HS-5 (cell line): Measurements from ENCODE around the gene TRPM3.
A peak's percentile ranks its signal among the peaks of the same experiment; 100 is the strongest.
"Not testable (repeated sequence)": the region's sequence is repeated elsewhere in the genome, so short reads cannot be mapped to it uniquely, and the experiment has no call there.

ENCODE experiments used
- DNase-seq: peaks from one replicate; pipeline ENCODE4 v3.0.0-alpha.2; 2012; ENCODE audit warnings: low read depth

TRPM3 gene

DNA sequence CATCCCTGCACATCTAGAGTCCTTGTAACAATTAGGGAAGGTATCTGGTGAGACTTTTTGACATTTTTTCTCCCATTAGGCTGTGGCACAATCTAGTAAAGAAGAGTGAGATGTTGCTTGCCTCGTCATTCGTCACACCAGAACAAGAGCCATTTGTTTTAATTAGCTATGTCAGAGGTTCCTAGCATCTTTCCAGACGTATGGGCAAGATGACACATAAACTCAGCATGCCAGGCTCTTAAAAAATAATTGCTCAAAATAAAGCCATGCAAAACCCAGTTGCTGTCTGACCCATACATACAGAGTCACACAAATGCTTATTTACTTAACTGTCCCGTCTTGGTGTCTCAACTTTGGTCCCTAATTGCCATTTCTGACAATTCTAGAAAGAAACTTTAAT is 125.9 kb downstream of the TRPM3 start:
- DNase-seq, result no peak

DNA sequence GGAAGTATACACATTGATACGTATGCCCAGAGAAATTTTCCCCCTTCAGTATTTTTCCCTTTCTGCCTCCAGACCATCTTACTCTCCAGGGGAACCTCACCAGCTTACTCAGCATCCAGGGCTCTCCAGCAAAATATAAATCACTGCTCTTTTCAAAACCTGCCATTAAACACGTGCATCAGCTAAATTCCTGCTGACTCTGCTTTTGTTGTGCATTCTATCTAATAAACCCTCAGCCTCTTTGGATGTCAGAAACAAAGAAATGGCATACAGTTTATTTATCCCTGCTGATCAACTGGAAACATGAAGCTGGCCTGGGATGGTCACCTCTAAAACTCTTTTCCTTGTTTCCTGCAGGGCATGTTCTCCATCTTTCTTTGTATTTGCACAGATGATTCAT is 126.8 kb downstream of the TRPM3 start:
- no peak for DNase-seq

DNA sequence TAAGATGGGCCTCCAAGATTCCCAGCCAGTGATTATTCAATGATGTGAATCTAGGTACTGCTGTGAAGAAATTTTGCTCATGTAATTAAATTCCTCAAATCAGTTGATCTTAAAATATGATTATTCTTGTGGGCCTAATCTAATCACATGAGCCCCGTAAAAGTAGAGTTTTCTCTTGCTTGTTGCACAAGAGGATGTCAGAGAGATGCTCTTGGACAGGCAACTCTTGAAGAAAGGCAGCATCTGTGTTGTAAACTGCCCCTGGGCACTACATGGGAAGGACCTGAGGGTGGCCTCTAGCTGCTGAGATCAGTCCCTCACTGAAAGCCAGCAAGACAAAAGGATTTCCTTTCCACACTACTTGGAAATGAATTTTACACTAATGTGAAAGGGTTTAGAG is 132.9 kb downstream of the TRPM3 start:
- no peak for DNase-seq

DNA sequence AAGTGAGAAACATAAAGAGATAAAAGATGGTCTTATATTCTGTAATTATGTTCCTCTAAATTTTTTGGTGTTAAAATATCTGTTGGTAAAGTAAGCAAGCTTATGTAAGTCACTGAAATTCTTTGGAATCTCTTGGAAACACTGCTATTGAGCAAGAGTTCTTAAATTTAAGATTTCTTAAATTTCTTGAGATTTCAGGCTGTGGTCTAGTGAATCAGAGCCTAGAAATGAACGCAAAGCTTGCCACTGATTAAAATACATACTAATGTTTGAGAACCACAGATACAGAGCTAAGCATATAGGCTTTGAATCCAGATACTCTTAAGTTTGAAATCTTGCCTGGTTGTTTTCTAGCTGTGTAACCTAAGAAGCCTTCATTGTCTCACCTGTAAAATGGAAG is 133.4 kb downstream of the TRPM3 start:
- DNase-seq, result peak; percentile 68

DNA sequence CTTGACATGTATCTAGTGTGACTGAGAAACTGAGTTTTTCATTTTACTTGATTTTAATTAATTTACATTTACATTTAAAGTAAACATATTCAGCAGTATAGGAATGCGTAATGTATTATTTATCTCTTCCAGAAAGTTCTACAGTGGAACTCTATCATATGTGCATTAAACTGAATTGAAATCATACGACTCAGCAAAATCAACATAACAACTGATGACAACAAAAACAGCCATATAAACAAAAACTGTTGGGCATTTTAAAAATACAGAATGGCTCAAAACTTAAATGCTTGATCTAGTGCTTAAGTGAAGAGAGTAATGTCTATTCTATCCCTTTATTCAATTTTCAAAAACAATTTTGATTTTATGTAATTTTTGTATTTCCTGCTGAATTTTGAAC is 134.4 kb downstream of the TRPM3 start:
- DNase-seq, result no peak

DNA sequence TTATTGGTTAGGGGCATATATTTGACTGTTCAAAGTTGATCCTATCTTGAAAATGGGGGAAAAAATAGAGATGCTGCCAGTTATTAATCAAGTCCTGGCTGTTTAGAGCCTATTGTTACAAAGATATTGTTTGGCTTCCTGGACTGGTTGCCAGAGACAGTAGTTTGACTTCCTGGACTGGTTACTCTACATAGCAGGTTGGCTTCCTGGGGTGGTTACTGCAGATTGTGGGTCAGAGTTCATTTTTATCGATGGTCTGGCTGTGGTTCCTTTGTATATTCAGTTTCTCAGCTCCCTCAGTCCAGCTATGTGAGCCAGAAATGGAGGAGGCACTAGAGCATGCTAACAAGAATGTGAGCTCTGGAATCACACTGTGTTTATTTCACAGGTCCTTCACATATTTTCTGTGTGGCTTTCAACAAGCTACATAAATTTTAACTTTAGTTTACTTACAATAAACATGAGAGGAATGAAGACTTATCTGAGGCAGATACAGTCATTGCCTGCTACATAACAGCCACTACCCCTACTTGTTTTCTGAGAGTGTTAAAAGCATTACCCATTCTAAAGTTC is 137.6 kb downstream of the TRPM3 start:
- DNase-seq, result no peak

DNA sequence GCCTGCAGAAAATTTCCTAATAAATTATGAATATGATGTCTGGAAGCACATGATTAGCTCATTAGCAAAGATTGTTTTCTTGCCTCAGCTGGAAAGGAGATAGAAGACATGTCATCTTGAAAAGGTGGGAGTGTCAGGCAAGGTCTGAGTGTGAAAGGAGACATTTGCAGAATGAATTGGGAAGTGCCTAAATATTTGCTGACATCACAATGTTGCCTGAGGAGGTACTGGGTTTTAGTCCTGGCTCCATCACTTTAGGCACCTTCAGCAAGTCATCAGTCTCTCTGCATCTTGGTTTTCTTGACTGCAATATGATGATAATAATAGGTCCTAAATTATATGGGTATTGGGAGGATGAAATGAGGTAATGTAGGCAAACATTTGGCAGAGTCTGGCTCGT is 140.1 kb downstream of the TRPM3 start:
- DNase-seq, result no peak

DNA sequence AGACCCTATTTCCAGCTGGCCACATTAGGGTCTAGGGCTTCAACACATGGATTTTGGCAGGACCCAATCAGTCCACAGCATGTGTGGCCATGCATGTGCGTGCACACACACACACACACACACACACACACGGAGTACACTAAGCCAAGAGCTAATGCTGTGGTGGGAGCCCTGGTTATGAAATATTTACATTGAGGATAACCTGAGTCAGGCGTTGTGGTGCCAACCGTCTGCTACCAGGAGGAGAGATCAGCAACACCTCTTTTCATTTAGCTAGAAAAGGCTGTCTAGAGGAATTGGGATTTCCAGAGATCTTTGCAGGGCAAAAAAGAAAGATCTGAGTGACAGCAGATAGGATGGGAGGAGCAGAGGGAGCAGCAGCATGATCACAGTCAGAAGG is 141.5 kb downstream of the TRPM3 start:
- DNase-seq, result no peak

DNA sequence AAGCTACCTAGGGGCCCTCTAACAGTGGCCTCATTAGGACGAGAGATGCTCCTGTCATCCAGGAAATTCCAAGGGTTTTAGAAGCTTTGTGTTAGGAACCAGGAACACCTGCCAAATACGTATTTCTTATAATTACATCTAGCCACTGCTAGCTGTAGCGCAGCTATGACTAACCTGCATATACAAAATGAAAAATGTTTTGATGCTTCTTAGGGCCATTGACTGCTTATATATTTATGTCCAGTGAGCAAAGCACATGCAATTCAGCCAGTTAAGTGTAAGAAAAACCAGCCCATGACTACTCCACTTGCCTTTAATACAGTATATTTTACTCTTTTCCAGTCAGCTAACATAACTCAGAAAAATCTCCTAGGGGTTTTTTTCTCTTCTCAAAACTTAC is 143.3 kb downstream of the TRPM3 start:
- no peak for DNase-seq

DNA sequence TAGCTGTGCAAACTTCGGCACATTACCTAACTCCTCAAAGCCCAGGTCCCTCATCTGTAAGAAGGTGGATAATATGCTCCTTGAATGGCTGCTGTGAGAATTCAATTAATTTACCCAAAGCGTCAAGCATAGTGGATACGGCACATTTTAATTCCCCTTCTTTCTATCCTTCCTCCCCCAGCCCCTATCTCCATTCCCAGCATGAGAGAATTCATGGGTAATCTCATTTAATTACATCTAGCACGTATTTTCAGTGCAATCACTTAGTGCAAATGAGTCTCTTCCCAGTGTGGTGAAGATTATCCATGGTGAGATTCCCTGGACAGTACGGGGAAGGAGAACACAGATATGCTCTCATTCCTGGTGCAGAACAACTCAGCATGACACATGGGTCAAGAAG is 145.6 kb downstream of the TRPM3 start:
- DNase-seq, result no peak

DNA sequence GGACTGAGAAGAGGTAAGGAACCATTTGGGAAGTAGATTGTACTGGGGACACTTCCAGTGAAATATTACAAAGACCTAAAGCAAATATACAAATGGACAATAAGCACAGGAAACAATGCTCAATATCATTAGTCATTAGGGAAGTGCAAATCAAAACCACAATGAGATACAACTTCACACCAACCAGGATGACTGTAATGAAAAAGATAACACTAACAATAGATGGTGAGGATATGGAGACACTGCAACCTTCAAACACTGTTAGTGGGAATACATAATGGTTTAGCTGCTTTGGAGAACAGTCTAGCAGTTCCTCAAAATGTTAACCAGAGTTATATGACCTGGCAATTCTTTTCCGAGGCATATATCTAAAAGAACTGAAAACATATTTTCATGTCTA is 149.7 kb downstream of the TRPM3 start:
- DNase-seq, result no peak

DNA sequence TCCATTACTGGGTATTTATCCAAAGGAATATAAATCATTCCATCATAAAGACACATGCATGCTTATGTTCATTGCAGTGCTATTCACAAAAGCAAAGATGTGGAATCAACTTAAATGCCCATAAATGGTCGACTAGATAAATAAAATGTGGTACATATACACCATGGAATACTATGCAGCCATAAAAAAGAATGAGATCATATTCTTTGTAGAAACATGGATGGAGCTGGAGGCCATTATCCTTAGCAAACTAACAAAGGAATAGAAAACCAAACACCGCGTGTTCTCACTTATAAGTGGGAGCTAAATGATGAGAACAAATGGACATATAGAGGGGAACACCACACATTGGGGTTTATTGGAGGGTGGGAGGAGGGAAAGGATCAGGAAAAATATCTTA is 155.0 kb downstream of the TRPM3 start:
- DNase-seq, result not testable (repeated sequence)

DNA sequence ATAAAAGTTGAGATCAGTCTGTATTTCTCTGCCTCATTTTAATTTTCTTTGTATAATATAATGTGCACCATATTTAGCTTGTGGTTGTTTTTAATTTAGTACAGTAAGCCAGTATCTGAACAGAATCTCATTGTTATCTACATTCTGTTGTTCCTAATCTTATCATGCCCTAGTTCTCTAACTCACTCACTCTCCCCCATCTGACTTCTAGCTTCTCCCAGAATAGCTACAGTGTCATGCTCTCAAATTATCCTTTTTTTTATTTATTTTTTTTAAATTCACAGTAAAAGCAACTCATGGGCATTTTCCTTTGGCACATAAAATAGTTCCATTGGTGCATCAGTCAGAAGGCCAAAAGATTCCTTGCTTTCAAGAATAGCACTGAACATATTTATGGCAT is 156.6 kb downstream of the TRPM3 start:
- no peak for DNase-seq

DNA sequence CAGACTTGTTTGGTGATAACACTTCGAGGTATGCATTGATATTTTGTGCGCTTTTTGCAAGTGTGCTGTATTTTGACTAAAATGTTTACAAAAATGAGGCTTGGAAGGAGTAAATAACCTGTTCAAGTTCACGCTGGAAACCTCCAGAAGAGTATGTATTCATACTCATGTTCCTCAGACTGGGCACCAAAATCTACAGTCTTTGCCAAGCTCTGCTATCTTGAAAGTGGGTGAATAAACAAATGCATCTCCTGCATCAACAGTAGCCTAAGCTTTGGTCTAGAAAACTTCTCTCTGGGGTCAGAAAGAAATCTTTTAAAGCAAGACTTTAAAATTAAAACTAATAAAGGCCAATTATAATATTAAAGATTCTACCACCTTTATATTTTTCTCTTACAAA is 157.9 kb downstream of the TRPM3 start:
- no peak for DNase-seq

DNA sequence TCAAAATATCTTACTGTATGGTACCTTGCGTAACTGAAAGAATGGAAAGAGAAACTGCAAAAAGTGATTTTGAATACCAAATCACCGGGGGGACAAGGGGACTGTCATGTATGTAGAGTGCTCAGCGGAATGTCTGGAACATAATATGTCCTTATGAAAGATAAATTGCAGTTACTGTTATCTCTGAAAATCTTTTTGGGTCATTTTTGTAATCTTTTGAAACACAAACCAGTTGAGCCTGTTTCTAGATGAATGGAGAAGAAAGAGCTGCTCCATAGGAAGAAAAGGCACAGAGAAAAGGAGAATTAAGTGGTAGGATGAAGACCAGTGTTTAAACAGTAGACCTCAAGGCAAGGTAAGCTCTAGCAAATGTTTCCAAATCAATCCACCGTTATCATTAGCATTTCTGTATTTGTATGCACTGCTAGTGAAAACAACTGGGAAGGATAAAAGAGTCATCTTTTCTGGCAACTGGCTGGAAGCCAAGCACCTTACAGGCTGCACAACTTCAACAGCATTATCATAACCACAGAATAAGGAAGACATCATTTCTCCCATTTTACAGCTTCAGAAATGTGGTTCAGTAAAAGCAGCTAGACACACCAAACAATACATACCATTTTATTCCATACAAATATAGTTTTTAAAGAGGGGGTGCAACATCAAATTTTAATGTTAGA is 158.5 kb downstream of the TRPM3 start:
- DNase-seq, result no peak

DNA sequence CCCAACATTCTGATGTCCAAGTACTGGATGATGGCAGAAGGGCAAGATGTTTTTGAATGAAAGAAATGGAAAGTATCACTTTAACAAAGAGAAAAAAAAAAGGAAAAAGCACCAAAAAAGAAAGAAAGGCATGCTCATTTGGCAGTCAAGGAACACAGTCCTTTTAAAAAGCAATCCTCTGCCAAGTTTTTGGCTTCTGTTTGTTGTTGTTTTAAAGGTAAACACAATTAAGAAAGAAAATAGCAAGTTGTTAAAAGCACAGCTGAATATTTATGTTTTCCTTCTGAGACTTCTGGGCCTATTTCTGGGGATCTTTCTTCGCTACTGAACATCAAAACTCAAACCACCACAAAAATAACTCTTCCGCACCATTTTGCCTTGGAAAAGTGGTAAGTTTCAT is 162.1 kb downstream of the TRPM3 start:
- no peak for DNase-seq

DNA sequence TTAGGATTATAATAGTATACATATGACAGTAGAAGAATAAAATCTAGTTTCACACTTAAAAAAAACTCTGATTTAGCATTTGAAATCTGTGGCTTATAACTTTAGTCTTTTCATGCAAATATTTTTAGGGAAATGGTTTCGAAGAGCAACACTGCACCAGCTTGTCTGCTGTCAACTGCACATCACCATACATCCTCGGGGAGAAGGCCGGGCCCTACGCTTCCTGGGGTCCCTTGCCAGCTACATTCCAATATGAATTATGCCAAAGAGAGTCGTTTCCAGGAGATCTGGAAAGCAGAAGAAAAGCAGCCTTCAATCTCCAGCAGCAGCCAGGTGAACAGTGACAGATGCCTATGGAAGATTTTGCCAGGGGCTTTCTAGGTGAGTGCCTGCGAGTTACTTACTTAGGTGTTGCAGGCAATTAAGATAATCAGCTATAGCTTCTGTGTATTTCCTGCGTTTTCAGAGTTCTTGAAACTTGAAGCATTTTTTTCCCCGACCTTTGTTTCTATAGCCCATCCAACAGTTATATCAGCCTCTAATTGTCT is 166.8 kb downstream of the TRPM3 start:
- DNase-seq, result no peak

DNA sequence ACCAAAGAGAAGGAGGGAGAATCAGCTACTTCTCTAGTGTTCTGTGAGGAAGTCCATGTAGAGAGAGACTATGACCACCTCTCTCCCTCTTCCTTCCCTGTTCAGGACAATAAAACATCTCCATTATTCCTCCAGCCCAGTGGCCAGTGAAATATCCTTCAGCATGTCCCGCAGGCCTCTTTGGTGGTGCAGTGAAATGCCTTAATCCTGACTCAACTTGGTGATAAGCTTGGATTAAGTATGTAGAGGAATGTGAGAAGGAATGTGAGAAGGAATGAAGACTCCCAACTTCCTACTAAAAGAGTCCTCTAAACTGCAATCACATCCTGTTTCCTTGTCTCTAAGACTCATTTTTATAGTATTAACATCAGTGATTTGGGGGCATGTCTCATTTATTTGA is 167.3 kb downstream of the TRPM3 start:
- peak; percentile 92 for DNase-seq

DNA sequence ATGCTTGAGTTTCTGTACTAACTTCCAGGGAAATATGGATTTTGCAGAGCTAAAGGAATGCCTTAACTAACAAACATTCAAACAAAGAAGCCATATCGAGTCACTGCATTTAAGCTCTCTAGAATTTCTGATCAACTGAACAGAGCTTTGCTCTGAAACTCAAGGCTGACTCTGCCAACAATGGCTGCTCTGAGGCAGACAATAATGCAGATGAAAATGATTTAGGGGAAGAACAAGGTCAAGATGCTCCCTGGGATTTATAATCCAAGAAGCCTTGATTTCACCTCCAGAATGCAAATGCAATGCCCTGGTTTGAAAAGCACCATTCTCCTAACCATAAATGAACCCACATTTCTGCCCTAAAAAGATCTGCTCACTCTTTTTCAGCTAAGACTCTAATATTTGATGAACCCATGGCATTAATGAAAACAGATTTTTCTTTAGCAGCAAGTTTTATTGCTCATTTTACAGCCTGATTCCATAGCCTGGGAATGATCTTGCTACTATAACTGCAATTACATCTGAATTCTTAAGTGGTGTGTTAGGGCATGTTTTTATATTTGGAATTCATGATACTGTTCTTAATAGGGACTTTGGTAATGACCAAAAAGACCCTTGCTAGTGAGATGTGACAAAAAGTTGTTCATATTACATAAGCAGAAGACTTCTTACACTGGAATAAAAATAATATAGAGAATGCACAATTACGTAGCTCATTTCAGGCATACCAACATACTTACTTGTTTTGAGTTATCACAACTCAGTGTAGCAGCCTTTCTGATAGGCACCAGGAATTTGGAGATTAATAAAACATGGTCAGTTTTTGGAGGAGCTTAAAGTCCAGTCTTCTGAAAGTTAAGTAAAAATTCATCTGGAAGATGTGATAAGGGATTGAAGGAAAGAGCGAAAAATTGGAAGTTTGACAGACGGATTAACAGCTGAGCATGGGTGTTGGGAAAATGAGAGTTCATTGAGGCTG is 169.4 kb downstream of the TRPM3 start:
- no peak for DNase-seq

DNA sequence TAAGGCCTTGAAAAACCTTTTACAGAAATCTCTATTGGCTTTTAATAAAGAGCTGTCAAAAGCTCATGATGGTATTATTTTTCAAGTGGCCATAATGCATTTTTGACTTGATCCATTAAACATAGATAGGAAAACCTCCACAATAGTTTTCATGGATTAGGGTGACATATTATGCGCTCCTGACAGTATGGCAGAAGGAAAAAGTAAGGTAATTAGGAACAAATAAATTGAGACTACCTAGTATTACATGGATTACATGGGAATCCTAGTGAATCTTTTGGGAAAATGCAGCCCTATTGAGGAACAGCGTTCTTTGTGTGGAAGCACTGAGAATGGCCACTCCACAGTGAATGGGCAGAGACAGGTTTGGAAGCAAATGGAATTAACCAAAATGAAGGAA is 171.2 kb downstream of the TRPM3 start:
- no peak for DNase-seq

DNA sequence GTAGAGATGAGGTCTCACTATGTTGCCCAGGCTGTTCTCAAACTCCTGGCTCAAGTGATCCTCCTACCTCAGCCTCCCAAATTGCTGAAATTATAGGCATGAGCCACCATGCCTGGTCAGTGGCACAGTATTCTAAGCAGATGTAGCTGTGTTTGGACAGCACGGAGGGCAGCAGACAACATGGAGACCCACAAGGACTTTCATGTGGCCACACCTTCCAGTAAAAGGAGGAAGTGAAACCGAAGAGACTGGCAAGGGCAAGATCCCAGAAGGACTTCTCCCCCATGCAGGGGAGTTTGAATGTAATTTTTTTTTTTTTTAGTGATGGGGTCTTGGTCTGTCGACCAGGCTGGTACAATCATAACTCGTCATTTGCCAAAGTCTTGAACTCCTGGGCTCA is 172.2 kb downstream of the TRPM3 start:
- DNase-seq, result no peak

DNA sequence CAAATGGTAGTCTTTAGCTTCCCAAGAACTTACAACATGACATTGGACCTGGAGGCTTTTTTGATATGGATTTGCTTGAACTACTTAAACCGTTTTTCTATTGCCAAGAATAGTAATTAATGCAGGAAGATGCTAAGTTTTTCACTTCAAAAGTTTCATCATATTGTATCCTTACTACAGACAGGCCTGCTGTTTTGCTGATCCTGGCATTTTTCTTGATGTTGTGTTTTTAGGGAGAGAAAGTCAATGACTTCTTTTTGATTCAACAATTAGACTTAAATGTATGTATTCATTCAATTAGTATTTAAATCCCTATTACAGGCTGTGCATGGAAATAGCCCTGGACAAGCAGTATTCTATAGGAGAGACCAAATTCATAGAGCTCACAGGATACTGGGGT is 172.7 kb downstream of the TRPM3 start:
- DNase-seq, result no peak

DNA sequence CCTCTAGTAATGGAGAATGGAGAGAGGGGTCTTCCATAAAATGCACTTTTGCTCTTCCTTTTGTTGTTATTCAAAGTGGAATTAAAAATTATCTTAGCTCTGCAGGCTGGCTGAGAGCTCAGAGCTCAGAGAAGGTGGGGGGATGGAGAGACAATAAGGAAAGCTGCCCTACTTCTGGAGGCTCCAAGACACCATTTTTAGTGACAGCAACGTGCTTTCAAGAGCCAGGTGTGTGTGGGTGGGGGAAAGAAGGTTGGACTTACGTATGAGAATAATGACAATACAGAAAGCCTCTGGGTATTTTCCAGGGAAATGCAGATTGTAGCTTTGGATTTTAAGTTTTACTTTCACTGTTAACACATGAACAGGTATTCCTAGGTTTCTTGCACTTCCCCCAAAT is 173.9 kb downstream of the TRPM3 start:
- no peak for DNase-seq
